ENCODE data around the gene SRL.
A peak's percentile ranks its signal among the peaks of the same experiment; 100 is the strongest.

The SRL gene

DNA sequence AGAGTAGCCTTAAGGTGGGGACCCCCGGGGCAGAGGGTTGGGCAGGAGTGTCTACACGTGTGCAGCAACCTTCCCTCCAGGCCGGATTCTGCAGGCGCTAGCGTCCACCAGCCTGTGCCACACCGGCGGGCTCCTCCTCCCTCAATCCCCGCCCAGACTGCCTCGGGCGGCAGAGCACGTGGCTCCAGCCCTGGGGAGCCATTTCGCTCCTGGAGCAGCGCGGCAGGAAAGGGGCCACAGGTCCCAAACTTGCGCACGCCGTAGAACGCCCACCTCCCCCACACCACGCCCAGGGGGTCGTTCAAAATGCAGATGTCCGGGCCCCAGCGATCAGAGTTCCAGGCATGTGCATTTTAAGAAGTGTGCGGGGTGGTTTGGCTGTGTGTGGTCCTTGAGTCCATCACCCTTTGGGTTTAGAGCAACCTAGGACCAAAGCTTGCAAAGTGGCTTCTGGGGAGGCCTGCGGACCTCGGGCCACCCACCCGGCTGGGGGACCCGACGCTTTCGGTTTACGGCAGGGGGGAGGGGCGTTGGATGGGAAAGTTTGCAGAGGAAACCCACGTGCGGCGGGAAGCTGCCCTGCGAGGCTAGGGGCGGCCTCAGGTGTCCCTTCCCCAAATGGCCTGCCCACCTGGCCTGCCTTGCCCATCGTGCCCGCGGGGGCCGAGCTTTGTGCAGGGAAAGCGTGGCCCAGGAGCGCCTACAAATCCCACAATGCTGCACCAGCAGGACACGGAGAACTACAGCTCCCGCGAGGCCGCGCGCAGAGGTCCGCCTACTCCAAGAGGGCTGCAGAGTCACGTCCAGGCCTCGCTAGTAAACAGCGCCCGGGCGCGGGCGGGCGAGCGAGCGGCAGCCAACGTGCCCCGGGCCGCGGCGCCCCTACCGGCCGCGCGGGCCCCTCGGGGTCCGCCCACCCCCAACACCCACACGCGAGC lies 29.6 kb upstream of the SRL start:
- H3K36me3 ChIP-seq: peaks cover 21% of the 10 kb centered on the region
- DNase-seq: peak; percentile 97
- no peaks in the 10 kb centered on the region for H3K27me3 ChIP-seq
- no peaks in the 10 kb centered on the region for H3K9me3 ChIP-seq
- no peaks in the 10 kb centered on the region for H3K4me1 ChIP-seq
- TF ChIP-seq, protein P1, sequence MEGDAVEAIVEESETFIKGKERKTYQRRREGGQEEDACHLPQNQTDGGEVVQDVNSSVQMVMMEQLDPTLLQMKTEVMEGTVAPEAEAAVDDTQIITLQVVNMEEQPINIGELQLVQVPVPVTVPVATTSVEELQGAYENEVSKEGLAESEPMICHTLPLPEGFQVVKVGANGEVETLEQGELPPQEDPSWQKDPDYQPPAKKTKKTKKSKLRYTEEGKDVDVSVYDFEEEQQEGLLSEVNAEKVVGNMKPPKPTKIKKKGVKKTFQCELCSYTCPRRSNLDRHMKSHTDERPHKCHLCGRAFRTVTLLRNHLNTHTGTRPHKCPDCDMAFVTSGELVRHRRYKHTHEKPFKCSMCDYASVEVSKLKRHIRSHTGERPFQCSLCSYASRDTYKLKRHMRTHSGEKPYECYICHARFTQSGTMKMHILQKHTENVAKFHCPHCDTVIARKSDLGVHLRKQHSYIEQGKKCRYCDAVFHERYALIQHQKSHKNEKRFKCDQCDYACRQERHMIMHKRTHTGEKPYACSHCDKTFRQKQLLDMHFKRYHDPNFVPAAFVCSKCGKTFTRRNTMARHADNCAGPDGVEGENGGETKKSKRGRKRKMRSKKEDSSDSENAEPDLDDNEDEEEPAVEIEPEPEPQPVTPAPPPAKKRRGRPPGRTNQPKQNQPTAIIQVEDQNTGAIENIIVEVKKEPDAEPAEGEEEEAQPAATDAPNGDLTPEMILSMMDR (IDR thresholded peaks at IDR 0.05; ENCODE audit: low read depth, low read length): no peak
- H3K4me3 ChIP-seq (ENCODE audit: low read depth, low read length): peak overlapping the region; percentile 85

DNA sequence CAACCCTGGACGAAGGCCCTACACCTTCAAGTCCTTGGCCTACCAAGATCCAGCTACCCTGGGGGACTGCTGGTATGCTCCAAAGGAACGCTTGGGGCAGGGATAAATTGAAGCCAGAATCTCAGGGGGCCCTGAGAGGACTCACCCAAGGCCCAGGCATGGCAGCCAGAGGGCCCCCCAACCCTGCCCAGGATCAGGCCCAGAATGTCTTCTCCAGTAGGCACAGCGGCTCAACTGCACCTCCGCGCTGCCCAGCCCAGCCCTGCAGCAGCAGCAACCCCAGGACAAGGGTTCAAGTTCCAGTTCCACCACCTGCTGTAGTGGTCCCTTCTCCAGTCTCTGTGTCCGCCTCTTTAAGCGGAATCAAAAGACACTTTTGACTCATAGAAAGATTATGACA lies 28.7 kb upstream of the SRL start:
- no peaks in the 10 kb centered on the region for H3K9me3 ChIP-seq
- H3K36me3 ChIP-seq: peaks cover 29% of the 10 kb centered on the region
- no peak for DNase-seq
- H3K4me3 ChIP-seq (ENCODE audit: low read depth, low read length): peak overlapping the region; percentile 85
- H3K4me1 ChIP-seq: no peaks in the 10 kb centered on the region; the same call in 1 of the 2 replicates
- H3K27me3 ChIP-seq: no peaks in the 10 kb centered on the region
- TF ChIP-seq, protein P1 (IDR thresholded peaks at IDR 0.05; ENCODE audit: low read depth, low read length): no peak

DNA sequence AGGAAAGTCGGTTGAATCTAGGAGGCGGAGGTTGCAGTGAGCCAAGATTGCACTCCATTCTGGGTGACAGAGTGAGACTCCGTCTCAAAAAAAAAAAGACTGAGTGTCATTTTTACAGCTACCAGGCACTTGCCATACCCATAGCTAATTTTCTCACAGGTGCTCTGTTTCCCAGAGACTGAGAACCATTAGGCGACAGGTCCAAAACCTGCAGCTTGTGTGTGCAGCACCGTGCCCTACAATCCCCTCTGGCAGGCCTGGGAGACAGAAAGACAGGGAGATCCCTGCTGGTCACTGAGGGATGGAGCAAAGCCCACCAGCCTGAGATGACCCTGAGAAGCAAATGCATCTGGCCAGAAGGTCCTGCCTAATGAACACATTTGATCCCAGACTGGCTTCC lies 28.2 kb upstream of the SRL start:
- no peaks in the 10 kb centered on the region; the same call in 1 of the 2 replicates for H3K4me1 ChIP-seq
- H3K9me3 ChIP-seq: no peaks in the 10 kb centered on the region
- TF ChIP-seq, protein P1 (IDR thresholded peaks at IDR 0.05; ENCODE audit: low read depth, low read length): no peak
- DNase-seq: no peak
- peaks cover 29% of the 10 kb centered on the region for H3K36me3 ChIP-seq
- H3K27me3 ChIP-seq: no peaks in the 10 kb centered on the region
- H3K4me3 ChIP-seq (ENCODE audit: low read depth, low read length): no peak overlapping the region

DNA sequence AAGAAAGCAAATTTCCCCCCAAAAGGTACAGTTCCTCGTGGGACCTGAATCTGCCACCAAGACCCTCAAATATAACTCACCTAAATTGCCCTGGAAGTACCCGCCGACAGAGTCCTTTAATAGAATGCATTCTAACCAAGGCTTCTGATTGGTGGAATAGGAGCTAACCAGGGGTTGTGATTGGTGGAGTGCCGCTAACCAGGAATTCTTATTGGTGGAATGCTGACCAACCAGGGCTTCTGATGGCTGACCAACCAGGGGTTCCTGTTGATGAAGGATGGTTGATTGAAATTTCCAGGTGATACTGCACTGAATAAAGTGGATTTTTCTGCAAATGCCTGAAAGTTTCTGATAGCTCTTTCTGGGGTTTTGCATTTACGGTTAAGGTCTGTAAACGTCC lies 24.5 kb upstream of the SRL start:
- Histone ChIP-seq H3K27me3 (no peaks in the 10 kb centered on the region), H3K4me3 (ENCODE audit: low read depth, low read length) (no peak overlapping the region), H3K36me3 (peaks cover 42% of the 10 kb centered on the region), H3K4me1 (peaks cover 14% of the 10 kb centered on the region), H3K9me3 (no peaks in the 10 kb centered on the region)
- DNase-seq: peak; percentile 47
- TF ChIP-seq, protein P1 (IDR thresholded peaks at IDR 0.05; ENCODE audit: low read depth, low read length): no peak

DNA sequence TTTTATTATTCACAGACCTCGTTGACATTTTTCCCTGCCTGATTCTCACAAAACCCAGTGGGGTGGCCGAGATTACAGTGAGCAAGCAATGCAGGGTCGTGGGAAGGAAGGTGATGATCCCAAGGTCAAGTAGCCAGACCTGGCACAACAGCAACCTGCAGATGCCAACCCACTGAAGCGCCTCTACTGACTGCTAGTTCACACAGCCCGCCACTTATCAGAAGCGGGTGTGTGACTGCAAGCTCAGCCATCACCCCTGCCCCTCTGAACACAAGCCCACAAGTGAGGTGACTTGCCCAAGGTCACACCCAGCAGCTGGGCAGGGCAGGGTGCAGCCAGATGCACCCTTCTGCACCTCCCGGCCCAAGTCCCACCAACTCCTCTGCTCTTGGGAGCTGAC lies 23.8 kb upstream of the SRL start:
- Histone ChIP-seq H3K27me3 (no peaks in the 10 kb centered on the region), H3K9me3 (no peaks in the 10 kb centered on the region), H3K36me3 (peaks cover 47% of the 10 kb centered on the region), H3K4me1 (peaks cover 14% of the 10 kb centered on the region), H3K4me3 (ENCODE audit: low read depth, low read length) (no peak overlapping the region)
- TF ChIP-seq, protein P1 (IDR thresholded peaks at IDR 0.05; ENCODE audit: low read depth, low read length): no peak
- DNase-seq: no peak

DNA sequence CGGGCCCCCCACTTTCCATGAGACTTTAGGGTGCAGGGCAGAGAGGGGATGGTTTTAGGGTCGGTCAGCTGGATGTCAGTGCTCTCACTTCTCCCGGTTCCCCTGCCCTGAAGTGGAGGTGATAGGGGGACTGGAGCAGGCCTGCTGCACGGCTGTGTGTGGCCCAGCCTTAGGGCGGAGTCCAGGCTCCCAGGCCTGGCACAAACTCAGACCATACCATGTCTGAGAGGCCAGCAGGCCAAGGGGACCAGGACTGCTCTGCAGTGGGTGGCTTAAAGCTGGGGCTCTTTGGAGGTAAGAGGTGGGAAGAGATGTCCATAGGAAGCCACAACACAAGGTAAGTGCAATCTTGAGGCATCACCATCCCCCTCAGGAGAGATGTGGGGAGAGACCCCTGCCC lies 22.7 kb upstream of the SRL start:
- H3K9me3 ChIP-seq: no peaks in the 10 kb centered on the region
- peaks cover 53% of the 10 kb centered on the region for H3K36me3 ChIP-seq
- TF ChIP-seq, protein P1 (IDR thresholded peaks at IDR 0.05; ENCODE audit: low read depth, low read length): no peak
- DNase-seq: peak; percentile 55
- no peaks in the 10 kb centered on the region for H3K27me3 ChIP-seq
- H3K4me3 ChIP-seq (ENCODE audit: low read depth, low read length): no peak overlapping the region
- peaks cover 14% of the 10 kb centered on the region for H3K4me1 ChIP-seq

All from BE2C (cell line).